ENCODE measurements around the gene TESK1. TPM values are rescaled to one million over a fixed set of nuclear protein-coding genes. Genes with fewer than 3 reads are reported as not detected.

TESK1 gene
- total RNA-seq, 1 donor from 2014 or later: 42.4 TPM

DNA sequence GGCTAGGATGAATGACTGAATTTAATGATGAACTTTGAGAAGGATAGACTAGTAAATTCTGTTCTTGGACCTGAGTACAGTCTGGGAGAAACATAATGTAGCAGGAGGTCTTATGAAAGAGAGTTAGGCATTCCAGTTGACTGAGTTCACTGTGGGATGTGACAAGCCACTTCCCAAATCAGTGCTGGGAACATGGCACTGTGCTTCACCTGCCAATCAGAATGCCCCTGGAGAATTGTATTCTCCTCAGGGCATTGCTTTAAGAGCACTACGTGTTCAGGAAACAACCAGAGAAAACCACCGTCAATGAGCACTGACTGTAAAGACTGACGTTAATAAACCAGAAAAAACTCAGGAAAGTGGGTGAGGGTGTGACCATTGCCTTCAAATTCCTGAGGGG, 54.3 kb downstream of the TESK1 start:
- peak overlapping the region; percentile 86 for H3K4me3 Mint-ChIP-seq
- peaks cover 12% of the 10 kb centered on the region for H3K36me3 Mint-ChIP-seq
- H3K9me3 Mint-ChIP-seq: no peaks in the 10 kb centered on the region
- H3K27me3 Mint-ChIP-seq: peaks cover 6% of the 10 kb centered on the region
- peaks cover 55% of the 10 kb centered on the region for H3K4me1 Mint-ChIP-seq (ENCODE audit: unreplicated experiment)
- TF ChIP-seq, protein P1, sequence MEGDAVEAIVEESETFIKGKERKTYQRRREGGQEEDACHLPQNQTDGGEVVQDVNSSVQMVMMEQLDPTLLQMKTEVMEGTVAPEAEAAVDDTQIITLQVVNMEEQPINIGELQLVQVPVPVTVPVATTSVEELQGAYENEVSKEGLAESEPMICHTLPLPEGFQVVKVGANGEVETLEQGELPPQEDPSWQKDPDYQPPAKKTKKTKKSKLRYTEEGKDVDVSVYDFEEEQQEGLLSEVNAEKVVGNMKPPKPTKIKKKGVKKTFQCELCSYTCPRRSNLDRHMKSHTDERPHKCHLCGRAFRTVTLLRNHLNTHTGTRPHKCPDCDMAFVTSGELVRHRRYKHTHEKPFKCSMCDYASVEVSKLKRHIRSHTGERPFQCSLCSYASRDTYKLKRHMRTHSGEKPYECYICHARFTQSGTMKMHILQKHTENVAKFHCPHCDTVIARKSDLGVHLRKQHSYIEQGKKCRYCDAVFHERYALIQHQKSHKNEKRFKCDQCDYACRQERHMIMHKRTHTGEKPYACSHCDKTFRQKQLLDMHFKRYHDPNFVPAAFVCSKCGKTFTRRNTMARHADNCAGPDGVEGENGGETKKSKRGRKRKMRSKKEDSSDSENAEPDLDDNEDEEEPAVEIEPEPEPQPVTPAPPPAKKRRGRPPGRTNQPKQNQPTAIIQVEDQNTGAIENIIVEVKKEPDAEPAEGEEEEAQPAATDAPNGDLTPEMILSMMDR (conservative IDR thresholded peaks at IDR 0.05): no peak
- peak overlapping the region; percentile 99 for H3K27ac Mint-ChIP-seq
- no peak for DNase-seq (ENCODE audit: extremely low spot score, unreplicated experiment)

Small RNAs within 50 kb of the gene (microRNA-seq; reads per million reads assigned to microRNA genes)
- gene MIR4667: 1.9 reads per million

Other genes with a start within 250 kb of the TESK1 start
- gene RUSC2, start 115.2 kb upstream of the TESK1 start, total RNA-seq (ENCODE audit: low replicate concordance): 6.3 and 22.1 TPM in 2 replicates
- gene CD72, start 13.2 kb downstream of the TESK1 start, total RNA-seq (ENCODE audit: low replicate concordance): 1.5 and 2.8 TPM in 2 replicates
- not detected in 2 replicates for gene SIT1, start 45.7 kb downstream of the TESK1 start, total RNA-seq (ENCODE audit: low replicate concordance)
- 16,039 and 18,328 TPM in 2 replicates for gene RMRP, start 52.8 kb downstream of the TESK1 start, total RNA-seq (ENCODE audit: low replicate concordance)
- gene CCDC107, start 53.0 kb downstream of the TESK1 start, total RNA-seq (ENCODE audit: low replicate concordance): 15.6 and 17.2 TPM in 2 replicates
- 7.1 and 14.2 TPM in 2 replicates for gene ARHGEF39, start 59.9 kb downstream of the TESK1 start, total RNA-seq (ENCODE audit: low replicate concordance)
- 1.5 TPM in 1 of 2 replicates, not detected in the other for gene CA9, start 68.7 kb downstream of the TESK1 start, total RNA-seq (ENCODE audit: low replicate concordance)
- gene TPM2, start 84.7 kb downstream of the TESK1 start, total RNA-seq (ENCODE audit: low replicate concordance): 17.7 and 241 TPM in 2 replicates
- gene TLN1, start 126.9 kb downstream of the TESK1 start, total RNA-seq (ENCODE audit: low replicate concordance): 136 and 164 TPM in 2 replicates
- 29.1 and 36.4 TPM in 2 replicates for gene CREB3, start 127.4 kb downstream of the TESK1 start, total RNA-seq (ENCODE audit: low replicate concordance)
- 100 and 103 TPM in 2 replicates for gene GBA2, start 144.0 kb downstream of the TESK1 start, total RNA-seq (ENCODE audit: low replicate concordance)
- gene RGP1, start 144.0 kb downstream of the TESK1 start, total RNA-seq (ENCODE audit: low replicate concordance): 35.0 and 35.7 TPM in 2 replicates
- not detected in 2 replicates for gene MSMP, start 149.0 kb downstream of the TESK1 start, total RNA-seq (ENCODE audit: low replicate concordance)
- gene NPR2, start 186.3 kb downstream of the TESK1 start, total RNA-seq (ENCODE audit: low replicate concordance): 4.2 and 23.3 TPM in 2 replicates
- gene SPAG8, start 207.0 kb downstream of the TESK1 start, total RNA-seq (ENCODE audit: low replicate concordance): 0.71 and 14.2 TPM in 2 replicates
- gene HINT2, start 209.8 kb downstream of the TESK1 start, total RNA-seq (ENCODE audit: low replicate concordance): 41.7 and 51.1 TPM in 2 replicates
- 1.1 TPM in 1 of 2 replicates, not detected in the other for gene FAM221B, start 223.5 kb downstream of the TESK1 start, total RNA-seq (ENCODE audit: low replicate concordance)
- 13.8 and 27.2 TPM in 2 replicates for gene TMEM8B, start 224.0 kb downstream of the TESK1 start, total RNA-seq (ENCODE audit: low replicate concordance)